Right lobe of liver (tissue), 4 donors: ENCODE measurements around the gene NUCB1.

ENCODE experiments used
- CTCF ChIP-seq, 4 donors: fragments of 200-600 bp in 3 of 4; fragments of 450-650 bp in 1 of 4; IDR thresholded peaks; one replicate each; pipeline versions ENCODE4 v1.5.1 to v1.8.0; 2016 to 2022; ENCODE audit warnings: antibody characterized with exemption in 4 of 4, mild to moderate bottlenecking in 2 of 4
- POLR2A ChIP-seq: fragments of 450-650 bp; IDR thresholded peaks from one replicate; pipeline ENCODE4 v1.6.1; 2017; ENCODE audit warnings: antibody characterized with exemption, mild to moderate bottlenecking
- donor health status: DM: no; HTN: no; CAD: no.
- donor health status: DM: no; HTN: no; CAD: no.
- donor health status: DM: no; HTN: yes; CAD: no.

GRCh38 chr19:48947258-48947542 lies 47.1 kb downstream of the NUCB1 start:
- TF ChIP-seq POLR2A (no peak), CTCF (IDR thresholded peaks at IDR 0.05) (no peak)
